Muscle layer of colon (tissue), 2 donors: ENCODE data around the gene SETD6.
A peak's percentile ranks its signal among the peaks of the same experiment; 100 is the strongest.

Source experiments
- H3K27ac ChIP-seq: one replicate; pipeline ENCODE4 v1.7.0; 2013; ENCODE audit warnings: low read depth, mild to moderate bottlenecking, low read length, moderate library complexity
- H3K27me3 ChIP-seq, 2 donors: one replicate each; pipeline ENCODE4 v1.7.0; 2013; ENCODE audit warnings: low read length in 2 of 2, mild to moderate bottlenecking in 2 of 2; ENCODE audit not compliant: insufficient read depth in 2 of 2, control insufficient read depth in 1 of 2
- H3K36me3 ChIP-seq: one replicate; pipeline ENCODE4 v1.7.0; 2013; ENCODE audit warnings: mild to moderate bottlenecking, low read length; ENCODE audit not compliant: insufficient read depth
- H3K4me1 ChIP-seq: one replicate; pipeline ENCODE4 v1.7.0; 2013; ENCODE audit warnings: mild to moderate bottlenecking, low read length; ENCODE audit not compliant: insufficient read depth
- H3K4me3 ChIP-seq, 2 donors: one replicate each; pipeline ENCODE4 v1.7.0; 2013; ENCODE audit warnings: low read length in 2 of 2, low read depth in 1 of 2, mild to moderate bottlenecking in 1 of 2, moderate library complexity in 1 of 2
- H3K9ac ChIP-seq: one replicate; pipeline ENCODE4 v1.7.0; 2013; ENCODE audit warnings: low read length
- H3K9me3 ChIP-seq: one replicate; pipeline ENCODE4 v1.7.0; 2013; ENCODE audit warnings: mild to moderate bottlenecking, low read length
- donor health status: abdominal sarcoma.
- donor health status: Adenocarcinoma of cecum.

Gene SETD6

GRCh38 chr16:58495521-58496331 is 19.6 kb upstream of the SETD6 start:
- Histone ChIP-seq H3K27me3 (peaks cover 9% of the 10 kb centered on the region in 2 donors), H3K9me3 (no peaks in the 10 kb centered on the region), H3K27ac (no peak overlapping the region), H3K9ac (no peak overlapping the region), H3K4me3 (no peak overlapping the region), H3K4me1 (peaks cover 6% of the 10 kb centered on the region), H3K36me3 (no peaks in the 10 kb centered on the region)

- Histone ChIP-seq H3K27ac (no peak overlapping the region), H3K4me1 (peaks cover 6% of the 10 kb centered on the region), H3K9ac (no peak overlapping the region), H3K27me3 (peaks cover 18 to 26% of the 10 kb centered on the region in 2 donors), H3K36me3 (no peaks in the 10 kb centered on the region), H3K9me3 (no peaks in the 10 kb centered on the region), H3K4me3 (no peak overlapping the region)
Observed at GRCh38 chr16:58497468-58497867, 17.8 kb upstream of the SETD6 start.

- no peak overlapping the region for H3K4me3 ChIP-seq
- no peaks in the 10 kb centered on the region for H3K9me3 ChIP-seq
- H3K36me3 ChIP-seq: no peaks in the 10 kb centered on the region
- H3K27ac ChIP-seq: no peak overlapping the region
- peaks cover 23 to 26% of the 10 kb centered on the region in 2 donors for H3K27me3 ChIP-seq
- peaks cover 6% of the 10 kb centered on the region for H3K4me1 ChIP-seq
- H3K9ac ChIP-seq: no peak overlapping the region
Observed at GRCh38 chr16:58497935-58498334, 17.4 kb upstream of the SETD6 start.

GRCh38 chr16:58498341-58499091 is 16.8 kb upstream of the SETD6 start:
- H3K27me3 ChIP-seq: peaks cover 23 to 26% of the 10 kb centered on the region in 2 donors
- H3K36me3 ChIP-seq: no peaks in the 10 kb centered on the region
- H3K27ac ChIP-seq: no peak overlapping the region
- no peaks in the 10 kb centered on the region for H3K9me3 ChIP-seq
- no peak overlapping the region for H3K4me3 ChIP-seq
- H3K9ac ChIP-seq: no peak overlapping the region
- peaks cover 6% of the 10 kb centered on the region for H3K4me1 ChIP-seq

GRCh38 chr16:58499092-58499511 is 16.2 kb upstream of the SETD6 start:
- no peak overlapping the region for H3K27ac ChIP-seq
- H3K36me3 ChIP-seq: no peaks in the 10 kb centered on the region
- no peaks in the 10 kb centered on the region for H3K9me3 ChIP-seq
- no peak overlapping the region for H3K9ac ChIP-seq
- H3K27me3 ChIP-seq: peaks cover 23 to 26% of the 10 kb centered on the region in 2 donors
- H3K4me1 ChIP-seq: peaks cover 6% of the 10 kb centered on the region
- H3K4me3 ChIP-seq: no peak overlapping the region

GRCh38 chr16:58499615-58500351 is 15.5 kb upstream of the SETD6 start, which contains the start of gene NDRG4:
Gene NDRG4, plus strand, starts transcription at chr16:58500143. Its CDS starts 106 bp downstream, at chr16:58500249.
- Histone ChIP-seq H3K27ac (no peak within 1 kb of the TSS), H3K4me3 (peak within 1 kb of the TSS in 1 of 2 donors; percentile 13), H3K36me3 (no peaks in the 10 kb centered on the region), H3K4me1 (peaks cover 6% of the 10 kb centered on the region), H3K9ac (no peak within 1 kb of the TSS), H3K9me3 (no peaks in the 10 kb centered on the region), H3K27me3 (peaks cover 23 to 26% of the 10 kb centered on the region in 2 donors)

GRCh38 chr16:58500430-58501241 is 14.7 kb upstream of the SETD6 start:
- Histone ChIP-seq H3K36me3 (no peaks in the 10 kb centered on the region), H3K27me3 (peaks cover 23 to 26% of the 10 kb centered on the region in 2 donors), H3K9ac (no peak overlapping the region), H3K4me3 (peak overlapping the region; percentile 13 to 32), H3K27ac (no peak overlapping the region), H3K9me3 (no peaks in the 10 kb centered on the region), H3K4me1 (no peaks in the 10 kb centered on the region)

GRCh38 chr16:58501242-58502131 is 13.8 kb upstream of the SETD6 start:
- no peaks in the 10 kb centered on the region for H3K36me3 ChIP-seq
- peaks cover 23 to 29% of the 10 kb centered on the region in 2 donors for H3K27me3 ChIP-seq
- H3K27ac ChIP-seq: no peak overlapping the region
- H3K4me3 ChIP-seq: peak overlapping the region; percentile 32 to 38
- H3K9me3 ChIP-seq: no peaks in the 10 kb centered on the region
- H3K9ac ChIP-seq: no peak overlapping the region
- no peaks in the 10 kb centered on the region for H3K4me1 ChIP-seq

GRCh38 chr16:58502217-58502921 is 12.9 kb upstream of the SETD6 start:
- Histone ChIP-seq H3K9ac (no peak overlapping the region), H3K27me3 (peaks cover 23 to 34% of the 10 kb centered on the region in 2 donors), H3K27ac (no peak overlapping the region)

More at GRCh38 chr16:58502217-58502921, 12.9 kb upstream of the SETD6 start:
- Histone ChIP-seq H3K4me1 (no peaks in the 10 kb centered on the region), H3K36me3 (no peaks in the 10 kb centered on the region), H3K9me3 (no peaks in the 10 kb centered on the region), H3K4me3 (no peak overlapping the region)
